Neural crest cell (in vitro differentiated cells): ENCODE measurements around the gene EDARADD. TPM values are rescaled to one million over a fixed set of nuclear protein-coding genes. Genes with fewer than 3 reads are reported as not detected.
"Not testable (repeated sequence)": the region's sequence is repeated elsewhere in the genome, so short reads cannot be mapped to it uniquely, and the experiment has no call there.

ENCODE experiments used
- DNase-seq: peaks from one replicate; pipeline ENCODE4 v3.0.0; 2021; ENCODE audit warnings: low read depth, mixed read lengths, low spot score
- H3K27ac Mint-ChIP-seq: one replicate; pipeline ENCODE4 v1.8.0; 2021; ENCODE audit warnings: mild to moderate bottlenecking, mixed read lengths; ENCODE audit not compliant: unreplicated experiment
- H3K27me3 Mint-ChIP-seq: 2 replicates; pipeline ENCODE4 v1.8.0; 2021; ENCODE audit warnings: low read depth, mild to moderate bottlenecking, mixed read lengths
- H3K36me3 Mint-ChIP-seq: 2 replicates; pipeline ENCODE4 v1.8.0; 2021; ENCODE audit warnings: low read depth, mild to moderate bottlenecking, mixed read lengths
- H3K4me1 Mint-ChIP-seq: 2 replicates; pipeline ENCODE4 v1.8.0; 2021; ENCODE audit warnings: mixed read lengths
- H3K4me3 Mint-ChIP-seq: one replicate; pipeline ENCODE4 v1.8.0; 2021; ENCODE audit warnings: mild to moderate bottlenecking, mixed read lengths
- H3K9me3 Mint-ChIP-seq: 2 replicates; pipeline ENCODE4 v1.8.0; 2021; ENCODE audit warnings: mixed read lengths
- total RNA-seq: library from RNA; stranded (reverse); gene quantifications from 2 replicates; pipeline ENCODE4 v1.2.1, GENCODE V29; 2021
- TF ChIP-seq, protein P1 (sequence below): fragments of 200-600 bp; sonication (generic); conservative IDR thresholded peaks from 2 replicates; pipeline ENCODE4 v1.5.0; 2021; ENCODE audit warnings: antibody characterized with exemption, mild to moderate bottlenecking

The EDARADD gene
- total RNA-seq, 1 donor from 2014 or later: 3.0 TPM

GRCh38 chr1:236472850-236473788 is 79.0 kb downstream of the EDARADD start:
- peaks cover 4% of the 10 kb centered on the region for H3K4me1 Mint-ChIP-seq
- no peaks in the 10 kb centered on the region for H3K9me3 Mint-ChIP-seq
- TF ChIP-seq, protein P1, sequence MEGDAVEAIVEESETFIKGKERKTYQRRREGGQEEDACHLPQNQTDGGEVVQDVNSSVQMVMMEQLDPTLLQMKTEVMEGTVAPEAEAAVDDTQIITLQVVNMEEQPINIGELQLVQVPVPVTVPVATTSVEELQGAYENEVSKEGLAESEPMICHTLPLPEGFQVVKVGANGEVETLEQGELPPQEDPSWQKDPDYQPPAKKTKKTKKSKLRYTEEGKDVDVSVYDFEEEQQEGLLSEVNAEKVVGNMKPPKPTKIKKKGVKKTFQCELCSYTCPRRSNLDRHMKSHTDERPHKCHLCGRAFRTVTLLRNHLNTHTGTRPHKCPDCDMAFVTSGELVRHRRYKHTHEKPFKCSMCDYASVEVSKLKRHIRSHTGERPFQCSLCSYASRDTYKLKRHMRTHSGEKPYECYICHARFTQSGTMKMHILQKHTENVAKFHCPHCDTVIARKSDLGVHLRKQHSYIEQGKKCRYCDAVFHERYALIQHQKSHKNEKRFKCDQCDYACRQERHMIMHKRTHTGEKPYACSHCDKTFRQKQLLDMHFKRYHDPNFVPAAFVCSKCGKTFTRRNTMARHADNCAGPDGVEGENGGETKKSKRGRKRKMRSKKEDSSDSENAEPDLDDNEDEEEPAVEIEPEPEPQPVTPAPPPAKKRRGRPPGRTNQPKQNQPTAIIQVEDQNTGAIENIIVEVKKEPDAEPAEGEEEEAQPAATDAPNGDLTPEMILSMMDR: no peak
- no peak for DNase-seq
- H3K27ac Mint-ChIP-seq: no peak overlapping the region
- no peak overlapping the region for H3K4me3 Mint-ChIP-seq
- H3K27me3 Mint-ChIP-seq: no peaks in the 10 kb centered on the region
- H3K36me3 Mint-ChIP-seq: no peaks in the 10 kb centered on the region

DNA sequence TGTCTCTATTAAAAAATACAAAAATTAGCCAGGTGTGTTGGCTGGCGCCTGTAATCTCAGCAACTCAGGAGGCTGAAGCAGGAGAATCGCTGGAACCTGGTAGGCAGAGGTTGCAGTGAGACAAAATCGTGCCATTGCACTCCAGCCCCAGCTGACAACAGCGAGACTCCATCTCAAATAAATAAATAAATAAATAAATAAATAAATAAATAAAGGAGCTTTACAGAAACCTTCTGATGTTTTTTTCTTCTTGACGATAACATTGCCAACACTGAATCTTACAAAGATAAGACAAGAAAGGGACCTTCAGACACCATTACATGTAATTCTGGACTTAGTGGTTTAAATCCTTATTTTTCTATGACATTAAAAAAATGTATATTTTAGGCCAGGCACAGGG is 81.9 kb downstream of the EDARADD start:
- Mint-ChIP-seq H3K27ac (no peak overlapping the region), H3K36me3 (no peaks in the 10 kb centered on the region), H3K4me3 (no peak overlapping the region), H3K4me1 (peaks cover 4% of the 10 kb centered on the region), H3K27me3 (no peaks in the 10 kb centered on the region), H3K9me3 (no peaks in the 10 kb centered on the region)
- TF ChIP-seq, protein P1: no peak
- no peak for DNase-seq

GRCh38 chr1:236480758-236481436 is 86.8 kb downstream of the EDARADD start:
- TF ChIP-seq, protein P1: no peak
- Mint-ChIP-seq H3K4me1 (no peaks in the 10 kb centered on the region), H3K27ac (no peak overlapping the region), H3K9me3 (no peaks in the 10 kb centered on the region), H3K36me3 (no peaks in the 10 kb centered on the region), H3K27me3 (no peaks in the 10 kb centered on the region), H3K4me3 (no peak overlapping the region)
- DNase-seq: no peak

- DNase-seq: no peak
- Mint-ChIP-seq H3K27me3 (no peaks in the 10 kb centered on the region), H3K4me1 (no peaks in the 10 kb centered on the region), H3K36me3 (no peaks in the 10 kb centered on the region), H3K9me3 (no peaks in the 10 kb centered on the region), H3K27ac (peak overlapping the region; percentile 6), H3K4me3 (no peak overlapping the region)
- TF ChIP-seq, protein P1: no peak
Measured at GRCh38 chr1:236484310-236484971, 90.4 kb downstream of the EDARADD start.

- Mint-ChIP-seq H3K27ac (no peak overlapping the region), H3K9me3 (no peaks in the 10 kb centered on the region), H3K4me3 (no peak overlapping the region), H3K36me3 (no peaks in the 10 kb centered on the region), H3K27me3 (no peaks in the 10 kb centered on the region), H3K4me1 (peaks cover 3% of the 10 kb centered on the region)
- no peak for DNase-seq
- TF ChIP-seq, protein P1: no peak
Measured at GRCh38 chr1:236486356-236487002, 92.4 kb downstream of the EDARADD start.

DNA sequence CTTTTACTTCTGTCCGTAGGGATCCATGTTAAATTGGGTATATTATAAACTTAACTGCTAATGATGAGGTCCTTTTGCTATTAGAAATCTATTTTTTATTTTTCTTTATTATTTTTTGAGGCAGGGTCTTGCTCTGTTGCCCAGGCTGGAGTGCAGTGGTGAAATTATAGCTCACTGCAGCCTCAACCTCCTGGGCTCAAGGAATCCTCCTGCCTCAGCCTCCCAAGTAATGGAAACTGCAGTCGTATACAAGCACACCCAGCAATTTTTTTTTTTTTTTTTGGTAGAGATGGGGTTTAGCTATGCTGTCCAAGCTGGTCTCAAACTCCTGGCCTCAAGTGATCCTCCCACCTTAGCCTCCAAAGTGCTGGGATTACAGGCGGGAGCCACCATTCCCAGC is 95.1 kb downstream of the EDARADD start:
- H3K4me1 Mint-ChIP-seq, H3K27me3 Mint-ChIP-seq, DNase-seq, H3K4me3 Mint-ChIP-seq, H3K36me3 Mint-ChIP-seq, H3K9me3 Mint-ChIP-seq, H3K27ac Mint-ChIP-seq: not testable (repeated sequence)
